ENCODE measurements around the gene AARS2. TPM values are rescaled to one million over a fixed set of nuclear protein-coding genes. Genes with fewer than 3 reads are reported as not detected.
"Not testable (repeated sequence)": the region's sequence is repeated elsewhere in the genome, so short reads cannot be mapped to it uniquely, and the experiment has no call there.

Gene AARS2
- total RNA-seq, 1 donor from 2014 or later: 7.8 TPM

DNA sequence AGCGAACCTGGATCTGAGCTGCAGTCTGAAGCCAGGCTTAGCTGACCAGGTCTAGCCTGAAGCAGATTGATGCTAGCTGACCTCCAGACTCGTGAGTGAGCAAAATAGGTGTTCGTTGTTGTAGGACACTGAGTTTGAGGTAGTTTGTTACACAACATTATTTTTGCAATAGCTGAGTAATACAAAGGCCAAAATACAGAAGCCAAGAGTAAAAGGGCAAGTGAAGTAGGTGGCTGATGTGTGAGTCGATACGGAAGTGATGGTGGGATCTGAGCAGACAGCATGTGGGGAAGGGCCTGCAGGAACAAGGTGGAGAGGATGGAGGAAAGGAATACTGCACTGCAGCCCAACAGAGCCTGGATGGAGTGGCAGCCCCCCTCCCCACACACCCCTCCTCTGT lies 20.8 kb upstream of the AARS2 start:
- DNase-seq (ENCODE audit: low spot score): no peak
- intact Hi-C loops (cut with DNase I): no loop called here

- intact Hi-C loops (cut with DNase I): no loop called here
- DNase-seq (ENCODE audit: low spot score): no peak
Measured at GRCh38 chr6:44333273-44333919, 20.2 kb upstream of the AARS2 start.

GRCh38 chr6:44332585-44332984 lies 19.4 kb upstream of the AARS2 start:
- no peak for DNase-seq (ENCODE audit: low spot score)
- intact Hi-C loops (cut with DNase I): no loop called here

GRCh38 chr6:44329858-44330257 lies 16.7 kb upstream of the AARS2 start:
- intact Hi-C loops (cut with DNase I): no loop called here
- no peak for DNase-seq (ENCODE audit: low spot score)

- intact Hi-C loops (cut with DNase I); DNase-seq (ENCODE audit: low spot score): not testable (repeated sequence)
Measured at GRCh38 chr6:44328203-44328602, 15.1 kb upstream of the AARS2 start.

- DNase-seq (ENCODE audit: low spot score): no peak
- intact Hi-C loops (cut with DNase I): no loop called here
Measured at GRCh38 chr6:44327760-44328159, 14.6 kb upstream of the AARS2 start.

DNA sequence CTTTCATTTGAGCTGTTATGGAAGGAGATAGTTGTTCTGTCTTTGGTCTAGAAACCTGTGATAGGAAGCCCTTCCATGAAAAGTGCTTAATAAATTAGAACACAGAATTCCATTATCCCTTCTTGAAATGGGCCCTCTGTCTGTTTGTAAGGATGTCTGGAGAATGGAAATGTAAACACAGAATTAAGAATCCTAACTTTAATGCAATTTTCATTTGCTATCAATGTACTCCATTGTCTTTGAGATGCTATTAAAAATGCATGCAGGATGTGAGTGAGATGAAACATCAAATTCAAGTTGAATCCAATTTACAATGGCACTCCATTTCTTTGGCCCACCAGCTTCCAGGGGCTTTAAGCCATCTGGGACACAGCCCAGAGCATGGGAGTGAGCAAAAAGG lies 13.9 kb upstream of the AARS2 start:
- intact Hi-C loops (cut with DNase I): no loop called here

DNA sequence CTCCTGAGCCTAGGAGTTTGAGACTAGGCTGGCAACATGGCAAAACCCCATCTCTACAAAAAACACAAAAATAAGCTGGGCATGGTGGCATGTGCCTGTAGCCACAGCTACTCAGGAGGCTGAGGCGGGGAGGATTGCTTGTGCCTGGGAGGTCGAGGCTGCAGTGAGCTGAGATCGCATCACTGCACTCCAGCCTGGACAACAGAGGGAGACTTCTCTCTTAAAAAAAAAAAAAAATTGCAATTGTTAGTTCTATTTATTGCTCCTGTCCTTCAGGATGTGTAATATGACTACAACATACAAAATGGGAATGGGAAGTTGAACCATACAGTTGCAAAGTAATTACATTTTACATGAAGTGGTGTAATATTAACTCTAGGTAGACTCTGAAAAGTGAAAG lies 8.1 kb upstream of the AARS2 start:
- intact Hi-C loops (cut with DNase I): no loop called here
- no peak for DNase-seq (ENCODE audit: low spot score)

More for the DNA sequence above, 13.9 kb upstream of the AARS2 start:
- no peak for DNase-seq (ENCODE audit: low spot score)

GRCh38 chr6:44317136-44317631 lies 4.0 kb upstream of the AARS2 start:
- DNase-seq (ENCODE audit: low spot score); intact Hi-C loops (cut with DNase I): not testable (repeated sequence)

DNA sequence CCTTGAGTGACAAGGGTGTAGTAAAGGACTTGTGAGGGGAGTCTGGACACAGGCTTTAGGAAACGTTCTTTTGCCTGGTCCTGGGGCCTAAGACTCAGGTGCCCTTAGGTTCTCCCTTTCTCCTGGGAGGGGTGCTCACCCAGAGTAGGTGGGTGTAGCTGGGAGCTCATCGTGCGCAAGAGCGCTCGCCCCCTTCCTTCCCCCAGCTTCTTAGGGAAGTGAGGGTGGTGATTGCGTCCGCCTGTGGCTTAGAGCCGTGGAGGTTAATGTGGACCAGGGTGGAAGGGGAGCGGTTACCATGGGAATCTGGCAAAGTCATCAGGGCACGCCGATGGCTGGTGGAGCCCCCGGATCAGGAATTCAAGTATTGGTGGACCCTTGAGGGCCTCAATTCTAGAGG lies 3.3 kb upstream of the AARS2 start:
- no peak for DNase-seq (ENCODE audit: low spot score)
- intact Hi-C loops (cut with DNase I): no loop called here

- intact Hi-C loops (cut with DNase I): no loop called here
- no peak for DNase-seq (ENCODE audit: low spot score)
Measured at GRCh38 chr6:44315951-44316350, 2.8 kb upstream of the AARS2 start.

GRCh38 chr6:44315516-44315915 lies 2.4 kb upstream of the AARS2 start:
- no peak for DNase-seq (ENCODE audit: low spot score)
- intact Hi-C loops (cut with DNase I): no loop called here

- not testable (repeated sequence) for DNase-seq (ENCODE audit: low spot score)
- intact Hi-C loops (cut with DNase I): loop anchor here (5.0 kb wide), 1 partner anchor 47 kb away; the partner anchor contains the start of gene NFKBIE
Measured at GRCh38 chr6:44314657-44315056, 1.5 kb upstream of the AARS2 start.

DNA sequence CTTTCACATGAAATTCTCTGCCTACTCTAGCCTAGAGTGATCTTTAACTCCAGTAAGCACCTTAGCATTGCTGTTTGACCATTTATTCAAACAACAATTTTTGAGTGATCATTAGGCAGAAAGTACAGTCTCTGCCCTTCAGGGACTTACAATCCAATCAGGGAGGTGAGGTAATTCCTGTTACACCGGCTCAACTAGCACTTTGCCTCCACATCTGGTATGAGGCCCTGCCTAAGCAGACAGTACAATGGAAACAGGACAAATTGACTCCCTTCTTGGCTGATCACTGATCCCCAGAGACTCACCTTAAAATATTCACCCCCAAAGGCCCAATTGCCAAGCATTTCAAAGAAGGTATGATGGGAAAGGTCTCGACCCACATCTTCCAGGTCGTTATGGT lies 1.4 kb downstream of the AARS2 start:
- intact Hi-C loops (cut with DNase I): loop anchor here (5.0 kb wide), 1 partner anchor 44 kb away; the partner anchor contains the start of gene NFKBIE
- DNase-seq (ENCODE audit: low spot score): no peak

DNA sequence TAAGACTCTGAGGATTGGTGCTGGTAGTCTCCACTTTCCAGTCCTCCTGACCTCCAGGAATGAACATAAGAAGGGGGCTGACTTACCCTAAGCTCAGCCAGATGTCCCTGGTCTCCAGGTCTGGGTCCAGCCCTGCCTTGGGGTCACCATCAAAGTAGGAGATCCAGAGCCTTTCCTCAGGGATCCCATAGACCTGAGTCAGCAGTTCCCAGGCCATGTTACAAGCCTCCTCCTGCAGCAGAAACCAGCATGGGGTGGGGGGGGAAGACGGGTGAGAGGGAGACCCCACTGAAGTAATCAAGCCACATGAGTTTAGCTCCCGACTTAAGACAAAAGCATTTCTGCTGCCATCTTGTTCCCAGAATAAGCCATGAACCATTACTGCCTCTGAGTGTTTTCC lies 1.8 kb downstream of the AARS2 start:
- no peak for DNase-seq (ENCODE audit: low spot score)
- intact Hi-C loops (cut with DNase I): loop anchor here (5.0 kb wide), 1 partner anchor 44 kb away; the partner anchor contains the start of gene NFKBIE

GRCh38 chr6:44310241-44310640 lies 2.9 kb downstream of the AARS2 start:
- intact Hi-C loops (cut with DNase I): loop anchor here (5.0 kb wide), 1 partner anchor 43 kb away; the partner anchor contains the start of gene NFKBIE
- DNase-seq (ENCODE audit: low spot score): no peak

DNA sequence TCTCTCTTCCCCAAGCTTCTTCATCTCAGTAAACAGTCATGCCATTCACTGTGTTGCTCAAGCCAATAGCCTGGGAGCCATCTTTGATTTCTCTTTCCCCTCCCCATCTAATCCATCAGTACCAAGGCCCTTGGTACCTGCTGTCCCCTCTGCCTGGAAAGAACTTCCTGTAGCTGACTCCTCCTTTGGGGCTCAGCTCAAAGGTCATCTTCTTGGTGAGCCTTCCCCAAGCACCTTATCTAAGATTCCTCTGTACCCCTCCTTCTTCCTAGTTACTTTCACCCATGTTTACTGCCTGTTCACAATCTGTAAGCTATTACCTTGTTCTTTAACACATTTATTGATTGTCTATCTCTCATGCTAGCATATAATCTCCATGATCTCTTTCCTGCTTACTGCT lies 3.5 kb downstream of the AARS2 start:
- intact Hi-C loops (cut with DNase I): loop anchor here (5.0 kb wide), 1 partner anchor 42 kb away; the partner anchor contains the start of gene NFKBIE

GRCh38 chr6:44309092-44309491 lies 4.1 kb downstream of the AARS2 start:
- intact Hi-C loops (cut with DNase I): no loop called here
- no peak for DNase-seq (ENCODE audit: low spot score)

More for the DNA sequence above, 3.5 kb downstream of the AARS2 start:
- no peak for DNase-seq (ENCODE audit: low spot score)

- intact Hi-C loops (cut with DNase I): no loop called here
Measured at GRCh38 chr6:44307217-44307616, 5.9 kb downstream of the AARS2 start.

GRCh38 chr6:44306710-44307109 lies 6.4 kb downstream of the AARS2 start:
- intact Hi-C loops (cut with DNase I): no loop called here
- no peak for DNase-seq (ENCODE audit: low spot score)

More at GRCh38 chr6:44307217-44307616, 5.9 kb downstream of the AARS2 start:
- DNase-seq (ENCODE audit: low spot score): no peak

DNA sequence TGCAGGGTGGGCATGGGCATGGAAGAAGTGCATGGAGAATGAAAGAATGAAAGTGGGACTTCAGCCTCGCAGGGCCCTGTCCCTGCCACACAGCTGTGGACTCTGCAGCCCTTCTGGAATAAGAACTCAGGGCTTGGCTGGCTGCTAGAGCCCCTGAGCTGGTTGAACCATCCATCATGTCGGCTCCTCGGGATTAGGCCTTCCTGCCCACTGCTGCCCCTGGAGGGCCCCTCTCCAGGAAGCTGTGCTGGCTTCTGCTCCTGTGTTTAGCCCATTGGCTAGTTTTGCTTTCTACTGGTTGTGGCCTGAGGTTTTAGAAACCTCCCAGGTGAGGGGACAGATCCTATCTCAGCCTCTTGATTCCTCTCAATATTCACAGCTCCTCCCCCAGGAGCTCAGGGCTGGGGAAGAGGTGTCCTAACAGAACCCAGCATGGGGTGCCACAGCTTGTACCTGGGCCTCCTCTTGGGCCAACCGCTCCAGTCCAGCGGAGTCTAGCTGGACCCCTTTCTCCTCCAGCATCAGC lies 7.9 kb downstream of the AARS2 start:
- no peak for DNase-seq (ENCODE audit: low spot score)
- intact Hi-C loops (cut with DNase I): no loop called here
